Liver (tissue), 9 donors: ENCODE results near the gene SHF. TPM values are rescaled to one million over a fixed set of nuclear protein-coding genes. Genes with fewer than 3 reads are reported as not detected.

Experiments
- DNase-seq: peaks from one replicate; pipeline ENCODE4 v3.0.0-alpha.2; 2017; ENCODE audit warnings: low spot score
- H3K27ac ChIP-seq, 2 donors: one replicate each; pipeline ENCODE4 v1.7.0; 2013; ENCODE audit warnings: inconsistent platforms in 2 of 2, low read length in 2 of 2, control low read depth in 1 of 2, low read depth in 1 of 2, mild to moderate bottlenecking in 1 of 2
- H3K27me3 ChIP-seq, 4 donors: one replicate each; pipeline versions ENCODE4 v1.6.1 to v1.7.0; 2013; ENCODE audit warnings: low read length in 3 of 4, inconsistent platforms in 1 of 4, mild to moderate bottlenecking in 1 of 4, moderate library complexity in 1 of 4; ENCODE audit not compliant: control insufficient read depth in 4 of 4, insufficient read depth in 4 of 4
- H3K36me3 ChIP-seq, 4 donors: one replicate each; pipeline versions ENCODE4 v1.6.1 to v1.7.0; 2013; ENCODE audit warnings: low read length in 3 of 4, mild to moderate bottlenecking in 3 of 4, low read depth in 1 of 4, moderate library complexity in 1 of 4; ENCODE audit not compliant: control insufficient read depth in 4 of 4, insufficient read depth in 3 of 4
- H3K4me1 ChIP-seq, 4 donors: one replicate each; pipeline versions ENCODE4 v1.6.1 to v1.7.0; 2013; ENCODE audit warnings: low read length in 3 of 4, mild to moderate bottlenecking in 3 of 4, moderate library complexity in 1 of 4; ENCODE audit not compliant: control insufficient read depth in 4 of 4, insufficient read depth in 4 of 4
- H3K4me3 ChIP-seq, 3 donors: one replicate each; pipeline versions ENCODE4 v1.6.1 to v1.7.0; 2013; ENCODE audit warnings: low read length in 3 of 3, control low read depth in 1 of 3, low read depth in 1 of 3, mild to moderate bottlenecking in 1 of 3
- H3K9ac ChIP-seq, 2 donors: one replicate each; pipeline ENCODE4 v1.7.0; 2013; ENCODE audit warnings: low read length in 2 of 2, mild to moderate bottlenecking in 2 of 2, moderate library complexity in 2 of 2, control low read depth in 1 of 2, low read depth in 1 of 2
- H3K9me3 ChIP-seq, 4 donors: one replicate each; pipeline versions ENCODE4 v1.6.1 to v1.7.0; 2013; ENCODE audit warnings: low read length in 3 of 4; ENCODE audit not compliant: control insufficient read depth in 4 of 4
- ATF3 ChIP-seq: IDR thresholded peaks from 2 replicates; pipeline ENCODE4 v1.6.1; 2016; ENCODE audit warnings: antibody characterized with exemption
- CTCF ChIP-seq: fragments of 150-350 bp; IDR thresholded peaks from 2 replicates; pipeline ENCODE4 v1.5.1; 2017; ENCODE audit warnings: improper control_type of control experiment, low read depth, low read length; ENCODE audit not compliant: missing input control
- FOXA2 ChIP-seq: IDR thresholded peaks from 2 replicates; pipeline ENCODE4 v1.6.1; 2016; ENCODE audit warnings: antibody characterized with exemption
- GABPA ChIP-seq, 2 donors: IDR thresholded peaks in 1 of 2; conservative IDR thresholded peaks in 1 of 2; 2 replicates each; pipeline ENCODE4 v1.6.1; 2016; ENCODE audit warnings: antibody characterized with exemption in 2 of 2, mild to moderate bottlenecking in 1 of 2, moderate library complexity in 1 of 2
- HNF4A ChIP-seq, 2 donors: conservative IDR thresholded peaks; 2 replicates each; pipeline ENCODE4 v1.6.1; 2016; ENCODE audit warnings: antibody characterized with exemption in 2 of 2, mild to moderate bottlenecking in 2 of 2
- HNF4G ChIP-seq: IDR thresholded peaks from 2 replicates; pipeline ENCODE4 v1.6.1; 2016; ENCODE audit warnings: antibody characterized with exemption
- JUND ChIP-seq, 2 donors: IDR thresholded peaks; 2 replicates each; pipeline ENCODE4 v1.6.1; 2016; ENCODE audit warnings: antibody characterized with exemption in 2 of 2
- MAX ChIP-seq: IDR thresholded peaks from 2 replicates; pipeline ENCODE4 v1.6.1; 2016; ENCODE audit warnings: antibody characterized with exemption
- RAD21 ChIP-seq, 2 donors: IDR thresholded peaks; 2 replicates each; pipeline ENCODE4 v1.6.1; 2016; ENCODE audit warnings: antibody characterized with exemption in 2 of 2, mild to moderate bottlenecking in 2 of 2
- RXRA ChIP-seq, 2 donors: IDR thresholded peaks; 2 replicates each; pipeline ENCODE4 v1.6.1; 2017 to 2018; ENCODE audit warnings: antibody characterized with exemption in 2 of 2, mild to moderate bottlenecking in 1 of 2
- SP1 ChIP-seq: IDR thresholded peaks from 2 replicates; pipeline ENCODE4 v1.6.1; 2018; ENCODE audit warnings: antibody characterized with exemption, mild to moderate bottlenecking
- TAF1 ChIP-seq: conservative IDR thresholded peaks from 2 replicates; pipeline ENCODE4 v1.6.1; 2016; ENCODE audit warnings: antibody characterized with exemption, mild to moderate bottlenecking
- YY1 ChIP-seq: IDR thresholded peaks from 2 replicates; pipeline ENCODE4 v1.6.1; 2016; ENCODE audit warnings: antibody characterized with exemption, mild to moderate bottlenecking
- ZBTB33 ChIP-seq: IDR thresholded peaks from 2 replicates; pipeline ENCODE4 v1.6.1; 2016; ENCODE audit warnings: antibody characterized with exemption
- WGBS: extraction: QIAGEN DNeasy Blood & Tissue Kit; methylation state at CpG from one replicate; pipeline ENCODE4 v1.1.7; 2013; 5-methylcytosine and 5-hydroxymethylcytosine counted together
- polyA plus RNA-seq, 2 donors: library from polyadenylated mRNA; stranded (reverse) in 1 of 2; unstranded in 1 of 2; fragments of 200-250 nt in 1 of 2; fragments of >200 nt in 1 of 2; fragmentation: Nextera tagmentation in 1 of 2; extraction: Ambion mirVana in 1 of 2; gene quantifications; one replicate each; pipeline versions ENCODE4 v1.2.1 to v1.2.3, GENCODE V29; 2013 to 2015
- total RNA-seq, 2 donors: library from RNA; depleted of rRNA; stranded (reverse); fragments of >200 nt; gene quantifications; one replicate each; pipeline ENCODE4 v1.2.3, GENCODE V29; 2014
- donor health status: healthy.
- donor health status: healthy.
- donor health status: healthy.
- donor health status: healthy.
- donor health status: healthy.

Gene SHF
- total and polyA plus RNA-seq, 4 donors, result 4.7 to 15.7 (median 10.1) TPM

- Histone ChIP-seq H3K9me3 (no peaks in the 10 kb centered on the region), H3K36me3 (no peaks in the 10 kb centered on the region), H3K4me1 (peaks cover 20 to 47% (median 30%) of the 10 kb centered on the region in 4 donors), H3K4me3 (peak overlapping the region in 2 of 3 donors; percentile 62 to 88), H3K9ac (no peak overlapping the region), H3K27me3 (no peaks in the 10 kb centered on the region), H3K27ac (peak overlapping the region; percentile 37 to 49)
- WGBS, result 48% methylated on average over 8 of the region's 8 CpGs
- TF ChIP-seq MAX (no peak), CTCF (no peak), HNF4A (conservative IDR thresholded peaks at IDR 0.05) (no peak), HNF4G (no peak), TAF1 (no peak), FOXA2 (no peak), RXRA (IDR thresholded peaks at IDR 0.05) (no peak), RAD21 (IDR thresholded peaks at IDR 0.05) (no peak)
- no peak for DNase-seq
These were observed 1.6 kb downstream of the SHF start for GRCh38 chr15:45185903-45186770.

GRCh38 chr15:45185069-45185779, 2.5 kb downstream of the SHF start:
- peaks cover 21 to 47% (median 30%) of the 10 kb centered on the region in 4 donors for H3K4me1 ChIP-seq
- no peak overlapping the region for H3K9ac ChIP-seq
- no peaks in the 10 kb centered on the region for H3K36me3 ChIP-seq
- no peak for DNase-seq
- no peaks in the 10 kb centered on the region for H3K27me3 ChIP-seq
- no peak overlapping the region for H3K4me3 ChIP-seq
- TF ChIP-seq GABPA (IDR thresholded peaks at IDR 0.05 in 1 of 2, conservative IDR thresholded peaks at IDR 0.05 in 1 of 2), result no peak
- no peak for TF ChIP-seq RXRA (IDR thresholded peaks at IDR 0.05)
- no peak for TF ChIP-seq SP1
- no peak for TF ChIP-seq ATF3
- no peak overlapping the region for H3K27ac ChIP-seq
- 95% methylated on average over 3 of the region's 3 CpGs for WGBS
- no peaks in the 10 kb centered on the region for H3K9me3 ChIP-seq

GRCh38 chr15:45184562-45185041, 3.2 kb downstream of the SHF start:
- no peak for DNase-seq
- WGBS, result 81% methylated on average over 9 of the region's 9 CpGs
- TF ChIP-seq JUND (IDR thresholded peaks at IDR 0.05) (no peak), CTCF (no peak), YY1 (no peak), TAF1 (no peak), ATF3 (no peak), ZBTB33 (no peak), GABPA (IDR thresholded peaks at IDR 0.05 in 1 of 2, conservative IDR thresholded peaks at IDR 0.05 in 1 of 2) (no peak), FOXA2 (no peak)

More at GRCh38 chr15:45184562-45185041, 3.2 kb downstream of the SHF start:
- H3K4me3 ChIP-seq, result no peak overlapping the region
- H3K36me3 ChIP-seq, result no peaks in the 10 kb centered on the region
- no peak overlapping the region for H3K27ac ChIP-seq
- no peaks in the 10 kb centered on the region for H3K27me3 ChIP-seq
- H3K9me3 ChIP-seq, result no peaks in the 10 kb centered on the region
- H3K4me1 ChIP-seq, result peaks cover 22 to 50% (median 32%) of the 10 kb centered on the region in 4 donors
- H3K9ac ChIP-seq, result no peak overlapping the region
